Measurements from ENCODE around the gene SIRT7. TPM values are rescaled to one million over a fixed set of nuclear protein-coding genes. Genes with fewer than 3 reads are reported as not detected.

SIRT7 gene
- total and polyA plus RNA-seq, 12 donors = 4.2 to 49.8 (median 14.6) TPM

DNA sequence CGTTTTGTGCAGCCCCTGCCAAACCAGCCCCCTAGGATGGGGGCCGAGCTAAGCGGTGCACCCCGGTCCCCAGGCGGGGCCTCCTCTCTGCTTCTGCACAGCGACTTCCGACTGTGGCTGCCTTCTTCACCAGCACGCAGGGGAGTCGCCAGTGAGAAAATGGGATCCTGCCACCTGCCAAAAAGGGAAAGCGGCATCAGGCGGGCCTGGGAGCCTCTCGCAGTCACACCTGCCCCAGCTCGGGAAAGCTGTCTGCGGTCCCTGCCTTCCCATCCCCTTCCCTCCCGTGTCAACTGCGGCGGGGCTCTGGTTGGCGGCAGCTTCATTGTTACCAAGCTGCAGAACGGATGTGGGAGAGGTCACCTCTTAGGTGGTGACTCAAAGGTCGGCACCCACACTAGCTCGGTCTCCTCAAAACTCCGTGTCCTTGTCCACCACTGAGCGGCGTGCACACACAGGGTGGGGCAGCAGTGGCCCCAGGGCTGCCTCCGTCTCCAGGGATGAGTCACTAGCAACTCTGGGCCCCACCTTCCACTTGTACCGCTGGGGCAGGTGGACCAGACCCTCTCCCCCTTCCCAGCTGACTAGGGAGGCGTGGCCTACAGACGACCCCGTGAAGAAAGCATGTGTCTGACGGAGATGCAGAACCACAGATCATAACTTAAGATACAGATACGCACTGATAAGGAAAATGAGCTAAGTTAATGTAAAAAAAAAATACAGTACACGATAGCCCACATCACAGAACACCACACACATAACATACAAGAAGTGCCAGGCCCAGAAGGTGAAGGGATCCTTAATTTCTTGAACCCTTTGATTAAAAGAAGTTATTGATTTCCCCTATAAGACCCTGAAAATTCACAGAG is 5.3 kb downstream of the SIRT7 start:
- Histone ChIP-seq H3K4me3 (no peak overlapping the region), H3K27me3 (no peaks in the 10 kb centered on the region), H3K4me1 (replicated peaks in 1 of 2) (peaks cover 17 to 26% of the 10 kb centered on the region in 2 donors), H3K27ac (no peak overlapping the region), H3K9me3 (replicated peaks in 1 of 3) (no peaks in the 10 kb centered on the region), H3K36me3 (replicated peaks in 1 of 2) (peaks cover 0 to 36% of the 10 kb centered on the region in 2 donors)
- no peak for TF ChIP-seq POLR2A (IDR thresholded peaks at IDR 0.05)
- TF ChIP-seq, protein P1, sequence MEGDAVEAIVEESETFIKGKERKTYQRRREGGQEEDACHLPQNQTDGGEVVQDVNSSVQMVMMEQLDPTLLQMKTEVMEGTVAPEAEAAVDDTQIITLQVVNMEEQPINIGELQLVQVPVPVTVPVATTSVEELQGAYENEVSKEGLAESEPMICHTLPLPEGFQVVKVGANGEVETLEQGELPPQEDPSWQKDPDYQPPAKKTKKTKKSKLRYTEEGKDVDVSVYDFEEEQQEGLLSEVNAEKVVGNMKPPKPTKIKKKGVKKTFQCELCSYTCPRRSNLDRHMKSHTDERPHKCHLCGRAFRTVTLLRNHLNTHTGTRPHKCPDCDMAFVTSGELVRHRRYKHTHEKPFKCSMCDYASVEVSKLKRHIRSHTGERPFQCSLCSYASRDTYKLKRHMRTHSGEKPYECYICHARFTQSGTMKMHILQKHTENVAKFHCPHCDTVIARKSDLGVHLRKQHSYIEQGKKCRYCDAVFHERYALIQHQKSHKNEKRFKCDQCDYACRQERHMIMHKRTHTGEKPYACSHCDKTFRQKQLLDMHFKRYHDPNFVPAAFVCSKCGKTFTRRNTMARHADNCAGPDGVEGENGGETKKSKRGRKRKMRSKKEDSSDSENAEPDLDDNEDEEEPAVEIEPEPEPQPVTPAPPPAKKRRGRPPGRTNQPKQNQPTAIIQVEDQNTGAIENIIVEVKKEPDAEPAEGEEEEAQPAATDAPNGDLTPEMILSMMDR (IDR thresholded peaks at IDR 0.05) = no peak
- 87 to 93% (median 91%) methylated on average over 30 to 32 of the region's 32 CpGs for WGBS, 4 donors
- intact Hi-C loops (cut with DNase I) = no loop called here
- DNase-seq = no peak

DNA sequence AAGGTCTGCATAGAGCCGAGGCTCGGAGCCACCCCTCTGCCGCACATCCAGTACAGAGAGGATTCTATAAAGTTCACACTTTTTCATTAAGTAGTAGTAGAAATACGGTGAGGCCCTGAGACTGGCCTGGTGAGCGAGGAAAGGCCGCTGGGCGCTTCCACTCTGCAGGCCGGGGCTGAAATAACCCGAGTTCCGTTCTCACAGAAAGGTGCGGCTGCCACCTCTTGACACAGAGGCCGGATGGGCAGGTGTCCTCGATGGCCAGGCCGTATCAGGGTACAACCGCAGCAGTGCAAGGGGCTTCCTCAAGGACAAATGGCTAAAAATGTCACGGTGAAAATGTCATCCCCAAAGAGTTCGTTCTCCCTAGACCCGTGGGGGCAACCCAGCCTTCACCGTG is 6.0 kb downstream of the SIRT7 start:
- Histone ChIP-seq H3K9me3 (replicated peaks in 1 of 3) (no peaks in the 10 kb centered on the region), H3K27ac (peak overlapping the region in 2 of 5 donors; percentile 15 to 30), H3K4me1 (replicated peaks in 1 of 2) (peaks cover 12 to 20% of the 10 kb centered on the region in 2 donors), H3K4me3 (peak overlapping the region in 1 of 4 donors; percentile 26), H3K36me3 (replicated peaks in 1 of 2) (peaks cover 0 to 36% of the 10 kb centered on the region in 2 donors), H3K27me3 (no peaks in the 10 kb centered on the region)
- TF ChIP-seq POLR2A (IDR thresholded peaks at IDR 0.05) = no peak
- TF ChIP-seq, protein P1 (IDR thresholded peaks at IDR 0.05) = no peak
- intact Hi-C loops (cut with DNase I) = no loop called here
- no peak for DNase-seq
- 77 to 82% (median 80%) methylated on average over 14 to 19 of the region's 19 CpGs for WGBS, 4 donors

DNA sequence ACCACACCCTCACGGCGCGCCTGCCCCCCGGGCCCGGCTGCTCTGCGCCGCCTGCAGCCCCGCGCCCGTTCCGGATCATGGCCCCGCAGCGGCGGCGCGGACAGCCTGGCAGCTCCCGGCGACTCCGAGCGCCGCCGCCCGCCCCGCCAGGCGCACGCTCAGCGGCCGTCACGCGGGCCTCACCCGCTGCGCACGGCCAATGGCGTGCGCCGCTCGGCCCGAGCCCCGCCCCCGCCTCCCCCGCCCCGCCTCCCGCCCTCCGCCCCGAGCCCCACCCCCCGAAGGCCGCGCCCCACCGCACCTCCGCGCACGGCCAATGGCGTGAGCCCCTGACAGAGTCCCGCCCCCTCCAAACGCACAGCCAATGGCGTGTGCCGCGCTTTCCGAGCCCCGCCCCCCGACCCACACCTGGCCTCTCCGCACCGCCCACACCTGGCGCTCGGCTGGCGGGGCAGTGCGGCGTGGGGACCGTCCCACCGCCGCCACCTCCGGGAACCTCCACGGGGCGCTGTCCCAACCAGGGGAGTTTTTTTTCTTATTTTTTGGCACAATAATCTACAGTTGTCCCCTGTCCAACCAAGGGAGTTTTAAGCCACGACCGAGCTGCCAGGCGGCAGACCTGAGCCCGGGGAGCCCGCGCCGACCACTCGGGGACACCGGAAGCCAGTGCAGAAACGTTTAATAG is 6.6 kb downstream of the SIRT7 start, which contains the start of gene PCYT2:
Gene PCYT2, minus strand, starts transcription at position 123 of the 685 bp plus-strand sequence. Its CDS starts 44 bp downstream, at position 79.
- peak; percentile 89 to 94 (median 92) for DNase-seq
- Histone ChIP-seq H3K27ac (peak within 1 kb of the TSS in 3 of 5 donors; percentile 15 to 84 (median 30)), H3K27me3 (no peaks in the 10 kb centered on the region), H3K36me3 (replicated peaks in 1 of 2) (peaks cover 0 to 36% of the 10 kb centered on the region in 2 donors), H3K9me3 (replicated peaks in 1 of 3) (no peaks in the 10 kb centered on the region), H3K4me1 (replicated peaks in 1 of 2) (peaks cover 7 to 15% of the 10 kb centered on the region in 2 donors), H3K4me3 (peak within 1 kb of the TSS in 3 of 4 donors; percentile 25 to 84 (median 36))
- TF ChIP-seq, protein P1 (IDR thresholded peaks at IDR 0.05) = peak in 1 of 6 experiments; percentile 14
- TF ChIP-seq POLR2A (IDR thresholded peaks at IDR 0.05) = peak in 1 of 2 donors; percentile 31
- 2 to 20% (median 4%) methylated on average over 13 to 84 of the region's 84 CpGs for WGBS, 4 donors
- intact Hi-C loops (cut with DNase I) = no loop called here

DNA sequence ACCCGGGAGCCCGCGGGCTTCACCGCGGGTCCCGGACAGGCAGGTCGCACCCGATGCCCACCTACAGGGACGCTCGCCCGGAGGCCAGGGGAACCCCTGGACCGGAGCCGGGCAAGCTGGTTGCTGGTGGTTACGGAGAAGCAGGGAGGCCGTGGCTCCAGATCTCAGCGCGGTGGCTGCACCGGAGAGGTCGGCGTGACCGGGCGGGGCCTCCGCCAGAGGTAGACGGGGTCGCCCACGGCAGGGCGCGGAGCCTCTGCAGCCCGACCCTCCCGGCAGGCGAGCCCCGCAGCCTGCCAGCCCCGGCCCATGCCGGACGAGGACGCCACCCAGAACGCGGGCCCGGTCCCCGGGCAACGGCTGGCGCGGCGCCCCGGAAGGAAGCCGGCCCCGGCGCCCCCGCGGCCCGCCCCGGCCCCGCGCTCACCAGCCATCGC is 7.1 kb downstream of the SIRT7 start:
- DNase-seq = peak in 1 of 7 donors; percentile 51
- Histone ChIP-seq H3K9me3 (replicated peaks in 1 of 3) (no peaks in the 10 kb centered on the region), H3K27ac (peak overlapping the region in 1 of 5 donors; percentile 84), H3K4me3 (peak overlapping the region in 3 of 4 donors; percentile 25 to 84 (median 36)), H3K4me1 (replicated peaks in 1 of 2) (peaks cover 7 to 11% of the 10 kb centered on the region in 2 donors), H3K27me3 (no peaks in the 10 kb centered on the region), H3K36me3 (replicated peaks in 1 of 2) (peaks cover 0 to 36% of the 10 kb centered on the region in 2 donors)
- 1 to 4% (median 3%) methylated on average over 11 to 55 of the region's 55 CpGs; no CpG with 5 or more reads in 1 of the 4 donors for WGBS, 4 donors
- intact Hi-C loops (cut with DNase I) = no loop called here
- TF ChIP-seq, protein P1 (IDR thresholded peaks at IDR 0.05) = no peak
- no peak for TF ChIP-seq POLR2A (IDR thresholded peaks at IDR 0.05)

All from adrenal gland (tissue), 12 donors.